ENCODE measurements around the gene MYO18B.

The MYO18B gene

GRCh38 chr22:25900880-25901279, 158.9 kb downstream of the MYO18B start:
- TF ChIP-seq, protein P1, sequence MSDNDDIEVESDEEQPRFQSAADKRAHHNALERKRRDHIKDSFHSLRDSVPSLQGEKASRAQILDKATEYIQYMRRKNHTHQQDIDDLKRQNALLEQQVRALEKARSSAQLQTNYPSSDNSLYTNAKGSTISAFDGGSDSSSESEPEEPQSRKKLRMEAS (IDR thresholded peaks at IDR 0.05): no peak

GRCh38 chr22:25902402-25902801, 160.4 kb downstream of the MYO18B start:
- TF ChIP-seq NFIC (IDR thresholded peaks at IDR 0.05) (no peak), TAF1 (IDR thresholded peaks at IDR 0.05; ENCODE audit: low read depth) (no peak), RAD21 (IDR thresholded peaks at IDR 0.05; ENCODE audit: low read depth) (no peak), ZBTB7A (IDR thresholded peaks at IDR 0.05; ENCODE audit: low read depth) (no peak), TEAD4 (IDR thresholded peaks at IDR 0.05) (no peak), EP300 (IDR thresholded peaks at IDR 0.05; ENCODE audit: borderline replicate concordance) (no peak), FOXM1 (IDR thresholded peaks at IDR 0.05; ENCODE audit: borderline replicate concordance, low read depth) (no peak)

DNA sequence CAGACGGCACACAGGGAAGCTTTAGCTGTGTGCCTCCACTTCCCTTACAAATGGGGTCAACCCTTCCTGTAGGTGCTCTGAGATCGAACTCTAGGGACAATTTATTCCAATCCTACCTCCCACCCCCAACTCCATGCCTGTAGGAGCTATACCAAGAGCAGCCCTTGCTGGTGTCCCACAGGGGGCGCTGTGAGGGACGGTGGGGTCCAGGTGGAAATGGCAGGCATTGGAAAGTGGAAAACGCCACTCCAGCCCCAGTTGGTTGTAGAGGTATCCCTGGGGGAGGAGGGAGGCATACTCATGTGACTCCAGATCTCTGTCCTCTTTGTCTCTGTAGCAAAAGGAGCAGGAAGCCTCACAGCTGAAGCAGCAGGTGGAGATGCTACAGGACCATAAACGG, 161.3 kb downstream of the MYO18B start:
- TF ChIP-seq RAD21 (IDR thresholded peaks at IDR 0.05; ENCODE audit: low read depth) (no peak), TCF12 (IDR thresholded peaks at IDR 0.05; ENCODE audit: low read depth) (no peak), YY1 (IDR thresholded peaks at IDR 0.05; ENCODE audit: low read depth) (no peak), FOXM1 (IDR thresholded peaks at IDR 0.05; ENCODE audit: borderline replicate concordance, low read depth) (no peak), CEBPB (IDR thresholded peaks at IDR 0.05) (no peak), TEAD4 (IDR thresholded peaks at IDR 0.05) (no peak), EP300 (IDR thresholded peaks at IDR 0.05; ENCODE audit: borderline replicate concordance) (no peak), NFIC (IDR thresholded peaks at IDR 0.05) (no peak), ZBTB7A (IDR thresholded peaks at IDR 0.05; ENCODE audit: low read depth) (no peak), REST (IDR thresholded peaks at IDR 0.05; ENCODE audit: low read depth) (no peak), TAF1 (IDR thresholded peaks at IDR 0.05; ENCODE audit: low read depth) (no peak), CREB1 (IDR thresholded peaks at IDR 0.05; ENCODE audit: low read depth) (no peak), EGR1 (IDR thresholded peaks at IDR 0.05) (no peak)
- TF ChIP-seq, protein P2, sequence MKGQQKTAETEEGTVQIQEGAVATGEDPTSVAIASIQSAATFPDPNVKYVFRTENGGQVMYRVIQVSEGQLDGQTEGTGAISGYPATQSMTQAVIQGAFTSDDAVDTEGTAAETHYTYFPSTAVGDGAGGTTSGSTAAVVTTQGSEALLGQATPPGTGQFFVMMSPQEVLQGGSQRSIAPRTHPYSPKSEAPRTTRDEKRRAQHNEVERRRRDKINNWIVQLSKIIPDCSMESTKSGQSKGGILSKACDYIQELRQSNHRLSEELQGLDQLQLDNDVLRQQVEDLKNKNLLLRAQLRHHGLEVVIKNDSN (IDR thresholded peaks at IDR 0.05): no peak
- TF ChIP-seq, protein P1 (IDR thresholded peaks at IDR 0.05): no peak

GRCh38 chr22:25908212-25908611, 166.2 kb downstream of the MYO18B start:
- TF ChIP-seq REST (IDR thresholded peaks at IDR 0.05; ENCODE audit: low read depth): no peak
- no peak for TF ChIP-seq ZBTB7A (IDR thresholded peaks at IDR 0.05; ENCODE audit: low read depth)
- TF ChIP-seq RAD21 (IDR thresholded peaks at IDR 0.05; ENCODE audit: low read depth): no peak
- TF ChIP-seq TCF12 (IDR thresholded peaks at IDR 0.05; ENCODE audit: low read depth): no peak
- TF ChIP-seq, protein P1 (IDR thresholded peaks at IDR 0.05): no peak
- TF ChIP-seq YY1 (IDR thresholded peaks at IDR 0.05; ENCODE audit: low read depth): no peak
- TF ChIP-seq EGR1 (IDR thresholded peaks at IDR 0.05): no peak
- TF ChIP-seq NFIC (IDR thresholded peaks at IDR 0.05): no peak
- no peak for TF ChIP-seq TEAD4 (IDR thresholded peaks at IDR 0.05)
- no peak for TF ChIP-seq CEBPB (IDR thresholded peaks at IDR 0.05)
- no peak for TF ChIP-seq TAF1 (IDR thresholded peaks at IDR 0.05; ENCODE audit: low read depth)
- TF ChIP-seq CREB1 (IDR thresholded peaks at IDR 0.05; ENCODE audit: low read depth): no peak

DNA sequence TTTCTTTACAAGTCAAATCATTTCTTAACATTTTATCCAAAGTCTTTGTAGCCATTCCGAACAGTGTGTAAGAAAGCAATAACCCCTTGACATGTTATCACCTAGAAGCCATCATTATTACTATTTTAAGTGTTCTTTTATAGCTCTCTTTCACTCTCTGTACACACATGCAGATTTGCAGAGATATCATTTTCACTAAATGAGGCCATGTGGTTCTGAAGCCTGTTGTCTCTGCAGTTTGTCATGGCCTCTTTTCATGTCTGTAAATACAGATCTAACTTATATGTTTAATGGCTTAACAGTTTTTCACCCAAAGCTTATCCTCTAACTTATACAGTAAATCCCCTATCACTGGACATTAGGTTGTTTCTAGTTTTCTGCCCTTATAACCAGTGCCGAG, 166.8 kb downstream of the MYO18B start:
- TF ChIP-seq YY1 (IDR thresholded peaks at IDR 0.05; ENCODE audit: low read depth): no peak
- no peak for TF ChIP-seq TAF1 (IDR thresholded peaks at IDR 0.05; ENCODE audit: low read depth)

GRCh38 chr22:25909614-25910387, 167.8 kb downstream of the MYO18B start:
- TF ChIP-seq EP300 (IDR thresholded peaks at IDR 0.05; ENCODE audit: borderline replicate concordance) (no peak), NFIC (IDR thresholded peaks at IDR 0.05) (no peak), EGR1 (IDR thresholded peaks at IDR 0.05) (no peak), CEBPB (IDR thresholded peaks at IDR 0.05) (no peak), ZBTB7A (IDR thresholded peaks at IDR 0.05; ENCODE audit: low read depth) (no peak), YY1 (IDR thresholded peaks at IDR 0.05; ENCODE audit: low read depth) (no peak), TAF1 (IDR thresholded peaks at IDR 0.05; ENCODE audit: low read depth) (no peak), CREB1 (IDR thresholded peaks at IDR 0.05; ENCODE audit: low read depth) (no peak), TEAD4 (IDR thresholded peaks at IDR 0.05) (no peak), RAD21 (IDR thresholded peaks at IDR 0.05; ENCODE audit: low read depth) (no peak)
- TF ChIP-seq, protein P2 (IDR thresholded peaks at IDR 0.05): no peak
- TF ChIP-seq, protein P1 (IDR thresholded peaks at IDR 0.05): no peak
